ENCODE measurements around the gene CEP350.

The CEP350 gene

GRCh38 chr1:180158149-180159147 lies 203.8 kb downstream of the CEP350 start:
- DNase-seq, result no peak

- no peak for DNase-seq
Observed at GRCh38 chr1:180160357-180160756, 205.7 kb downstream of the CEP350 start.

- no peak for DNase-seq
Observed at GRCh38 chr1:180163041-180163440, 208.4 kb downstream of the CEP350 start.
